Measurements from ENCODE around the gene TEX54.
A peak's percentile ranks its signal among the peaks of the same experiment; 100 is the strongest.
"Not testable (repeated sequence)": the region's sequence is repeated elsewhere in the genome, so short reads cannot be mapped to it uniquely, and the experiment has no call there.

The TEX54 gene

GRCh38 chr11:62830904-62831519 lies 1.6 kb downstream of the TEX54 start:
- DNase-seq = no peak

- not testable (repeated sequence) for DNase-seq
Measured at GRCh38 chr11:62828130-62828529, 4.5 kb downstream of the TEX54 start.

- DNase-seq = no peak
Measured at GRCh38 chr11:62823677-62824076, 9.0 kb downstream of the TEX54 start.

- DNase-seq = no peak
Measured at GRCh38 chr11:62817129-62817528, 15.5 kb downstream of the TEX54 start.

GRCh38 chr11:62816557-62816956 lies 16.1 kb downstream of the TEX54 start:
- no peak for DNase-seq

GRCh38 chr11:62811659-62812058 lies 21.0 kb downstream of the TEX54 start:
- DNase-seq = no peak

- DNase-seq = no peak
Measured at GRCh38 chr11:62810748-62811147, 21.9 kb downstream of the TEX54 start.

- DNase-seq = no peak
Measured at GRCh38 chr11:62806611-62807121, 26.0 kb downstream of the TEX54 start.

GRCh38 chr11:62805961-62806441 lies 26.6 kb downstream of the TEX54 start:
- DNase-seq = no peak

GRCh38 chr11:62805076-62805892 lies 27.4 kb downstream of the TEX54 start, which contains the start of gene NXF1:
TSS of gene NXF1 (minus strand) at chr11:62805440. CDS start at chr11:62805356, 84 bp downstream.
- peak; percentile 70 for DNase-seq

- DNase-seq = no peak
Measured at GRCh38 chr11:62804310-62805075, 28.1 kb downstream of the TEX54 start.

GRCh38 chr11:62801071-62801470 lies 31.6 kb downstream of the TEX54 start:
- no peak for DNase-seq

- DNase-seq = no peak
Measured at GRCh38 chr11:62799486-62799885, 33.2 kb downstream of the TEX54 start.

- no peak for DNase-seq
Measured at GRCh38 chr11:62796281-62796680, 36.4 kb downstream of the TEX54 start.

GRCh38 chr11:62794201-62794775 lies 38.4 kb downstream of the TEX54 start:
- no peak for DNase-seq

- DNase-seq = no peak
Measured at GRCh38 chr11:62792202-62792575, 40.5 kb downstream of the TEX54 start.

GRCh38 chr11:62791501-62792201 lies 41.0 kb downstream of the TEX54 start, which contains the start of gene TMEM223:
TSS of gene TMEM223 (minus strand) at chr11:62792006. CDS start at chr11:62791994, 12 bp downstream.
- peak; percentile 35 for DNase-seq

- no peak for DNase-seq
Measured at GRCh38 chr11:62789576-62789975, 43.1 kb downstream of the TEX54 start.

GRCh38 chr11:62788991-62789390 lies 43.6 kb downstream of the TEX54 start:
- DNase-seq = no peak

GRCh38 chr11:62787005-62787759 lies 45.5 kb downstream of the TEX54 start, which contains the start of gene TMEM179B:
TSS of gene TMEM179B (plus strand) at chr11:62787402. CDS start at chr11:62787432, 30 bp downstream.
- peak; percentile 92 for DNase-seq

Measured in NCI-H1694 (cell line).